HG02759 (cell line): ENCODE data around the gene DDI1.

Source experiments
- ATAC-seq: cut with Tn5 transposase; IDR thresholded peaks from one replicate; pipeline ENCODE4 v1.9.1; 2021; ENCODE audit warnings: mild to moderate bottlenecking, moderate library complexity; ENCODE audit not compliant: unreplicated experiment

Gene DDI1

DNA sequence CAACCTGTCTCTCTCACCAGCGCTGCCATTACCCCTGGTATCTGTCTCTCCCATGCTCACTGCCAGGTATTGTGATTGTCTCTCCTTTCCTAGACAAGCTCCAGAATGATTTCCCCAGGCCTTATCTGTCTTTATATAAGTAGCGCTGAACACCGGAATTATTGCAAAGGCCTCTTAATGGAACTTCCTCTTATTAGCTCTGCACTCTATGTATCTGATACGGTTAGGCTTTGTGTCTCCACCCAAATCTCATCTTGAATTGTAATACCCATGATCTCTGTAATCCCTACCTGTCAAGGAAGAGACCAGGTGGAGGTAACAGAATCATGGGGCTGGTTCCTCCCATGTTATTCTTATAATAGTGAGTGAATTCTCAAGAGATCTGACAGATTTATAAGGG, 39.3 kb downstream of the DDI1 start:
- no peak for ATAC-seq

DNA sequence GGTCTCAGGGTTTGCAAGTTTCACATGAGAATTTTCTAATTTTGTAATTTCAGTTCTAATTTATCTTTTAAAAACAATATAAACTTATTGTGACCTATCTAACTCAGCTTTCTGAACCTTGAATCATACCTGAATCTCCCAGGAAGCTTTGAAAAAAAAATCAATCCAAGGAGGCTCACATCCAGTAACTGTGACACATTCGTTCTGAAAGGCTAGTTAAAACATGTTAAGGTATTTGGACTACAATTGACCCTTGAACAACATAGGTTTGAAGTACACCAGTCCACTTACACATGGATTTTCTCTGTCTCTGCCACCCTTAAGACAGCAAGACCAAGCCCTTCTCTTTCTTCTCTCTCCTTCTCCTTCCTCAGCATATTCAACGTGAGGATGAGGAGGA, 40.0 kb downstream of the DDI1 start:
- no peak for ATAC-seq

DNA sequence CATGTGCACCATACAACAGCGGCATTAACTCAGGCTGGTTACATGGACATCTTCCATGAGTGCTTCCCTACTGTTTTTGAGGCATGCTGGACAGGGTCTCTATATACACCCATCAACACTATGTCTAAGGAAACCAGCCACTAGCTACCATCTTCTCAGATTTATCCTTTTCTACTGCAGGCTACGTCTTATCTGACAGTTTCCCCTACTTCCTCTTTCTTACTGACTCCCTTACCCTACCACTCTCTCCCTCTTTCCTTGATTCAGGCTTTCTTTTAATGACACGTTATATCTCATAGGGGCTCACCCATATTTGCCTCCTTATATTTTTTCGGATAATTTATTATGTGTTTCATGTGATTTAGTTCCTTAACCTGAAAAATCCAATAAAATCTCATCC, 41.8 kb downstream of the DDI1 start:
- ATAC-seq = no peak

DNA sequence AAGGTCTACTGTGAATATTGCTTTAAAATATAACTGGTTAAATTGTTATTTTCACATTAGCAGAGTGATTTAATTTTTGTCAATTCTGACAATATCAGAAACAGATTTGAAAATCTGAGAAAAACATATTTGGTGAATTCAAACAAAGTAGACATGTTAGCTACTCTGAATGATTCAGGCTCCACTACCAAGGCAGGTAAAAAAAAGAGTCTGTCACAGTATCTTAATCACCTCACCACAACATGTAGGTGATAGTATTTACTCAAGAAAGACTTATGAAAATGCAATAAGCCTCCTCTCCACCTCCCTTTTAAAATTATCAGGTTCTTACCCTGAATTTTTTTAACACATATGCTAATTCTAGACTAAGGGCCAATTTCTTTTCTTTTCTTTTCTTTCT, 42.6 kb downstream of the DDI1 start:
- ATAC-seq = no peak

DNA sequence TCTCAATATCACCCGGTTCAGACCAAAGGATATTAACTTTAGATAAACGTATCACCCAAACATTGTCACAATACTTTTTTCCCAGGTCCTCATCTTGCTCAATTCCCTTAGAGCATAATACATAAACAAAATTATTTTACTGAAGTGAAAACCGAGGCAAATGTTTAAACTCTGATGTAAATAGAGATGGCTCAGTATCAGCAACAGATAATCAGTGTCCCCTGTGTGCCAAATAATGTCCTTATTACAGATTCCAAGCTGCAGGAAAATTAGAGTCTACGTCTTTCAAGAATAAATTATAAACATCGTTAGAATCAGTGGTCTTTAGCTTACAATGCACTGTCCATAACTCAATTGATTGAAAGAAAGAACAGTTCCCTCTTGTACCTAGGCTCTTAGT, 50.2 kb downstream of the DDI1 start:
- ATAC-seq = no peak
